Spinal cord (tissue), 10 donors: ENCODE results near the gene NUAK1. TPM values are rescaled to one million over a fixed set of nuclear protein-coding genes. Genes with fewer than 3 reads are reported as not detected.

Source experiments
- DNase-seq, 6 donors: peaks; one replicate each; pipeline versions ENCODE4 v3.0.0 to v3.0.0-alpha.2; 2013 to 2015; ENCODE audit warnings: low spot score in 6 of 6, low read depth in 4 of 6
- H3K27ac ChIP-seq: one replicate; pipeline ENCODE4 v1.5.1; 2013; ENCODE audit warnings: low read depth, low read length, control low read depth
- H3K27me3 ChIP-seq: one replicate; pipeline ENCODE4 v1.6.1; 2013; ENCODE audit warnings: low read length; ENCODE audit not compliant: control insufficient read depth, insufficient read depth
- H3K36me3 ChIP-seq: one replicate; pipeline ENCODE4 v1.6.1; 2013; ENCODE audit warnings: low read length; ENCODE audit not compliant: control insufficient read depth, insufficient read depth
- H3K4me1 ChIP-seq: one replicate; pipeline ENCODE4 v1.6.1; 2013; ENCODE audit warnings: low read length; ENCODE audit not compliant: control insufficient read depth, insufficient read depth
- H3K4me3 ChIP-seq: one replicate; pipeline ENCODE4 v1.5.1; 2013; ENCODE audit warnings: low read depth, low read length, control low read depth
- H3K9me3 ChIP-seq: one replicate; pipeline ENCODE4 v1.6.1; 2013; ENCODE audit warnings: low read length; ENCODE audit not compliant: control insufficient read depth, insufficient read depth
- WGBS: methylation state at CpG from one replicate; pipeline ENCODE4 v1.1.5; 2013; ENCODE audit warnings: missing lambda C conversion rate; ENCODE audit not compliant: insufficient coverage; 5-methylcytosine and 5-hydroxymethylcytosine counted together
- polyA plus RNA-seq, 2 donors: library from polyadenylated mRNA; unstranded; fragments of 120-200 nt; gene quantifications; one replicate each; pipeline ENCODE4 v1.2.1, GENCODE V29; 2013; ENCODE audit not compliant: insufficient read length in 2 of 2
- total RNA-seq, 2 donors: library from RNA; depleted of rRNA in 1 of 2; stranded (reverse); fragments of 120-200 nt in 1 of 2; fragments of >200 nt in 1 of 2; gene quantifications; one replicate each; pipeline versions ENCODE4 v1.2.3 to v1.2.4, GENCODE V29; 2013 to 2014
- donor health status: healthy.

Gene NUAK1
- total and polyA plus RNA-seq, 4 donors = 20.1 to 57.9 (median 31.9) TPM

GRCh38 chr12:106070147-106070546 is 68.6 kb downstream of the NUAK1 start:
- Histone ChIP-seq H3K27ac (no peak overlapping the region), H3K36me3 (peaks cover 28% of the 10 kb centered on the region), H3K4me3 (no peak overlapping the region), H3K4me1 (no peaks in the 10 kb centered on the region), H3K9me3 (no peaks in the 10 kb centered on the region), H3K27me3 (no peaks in the 10 kb centered on the region)
- WGBS = no CpG with 5 or more reads among the region's 1 CpG
- no peak for DNase-seq

- 93% methylated on average over 3 of the region's 3 CpGs for WGBS
- Histone ChIP-seq H3K36me3 (peaks cover 28% of the 10 kb centered on the region), H3K9me3 (no peaks in the 10 kb centered on the region), H3K4me1 (no peaks in the 10 kb centered on the region), H3K4me3 (no peak overlapping the region), H3K27me3 (no peaks in the 10 kb centered on the region), H3K27ac (no peak overlapping the region)
- DNase-seq = no peak
Observed at GRCh38 chr12:106068296-106068695, 70.5 kb downstream of the NUAK1 start.

GRCh38 chr12:106067606-106068205 is 71.0 kb downstream of the NUAK1 start:
- Histone ChIP-seq H3K27me3 (no peaks in the 10 kb centered on the region), H3K4me1 (no peaks in the 10 kb centered on the region), H3K36me3 (peaks cover 28% of the 10 kb centered on the region), H3K4me3 (no peak overlapping the region), H3K27ac (no peak overlapping the region), H3K9me3 (no peaks in the 10 kb centered on the region)
- no peak for DNase-seq
- WGBS = 95% methylated on average over 8 of the region's 15 CpGs

- WGBS = 95% methylated on average over 22 of the region's 25 CpGs
- no peak for DNase-seq
- H3K9me3 ChIP-seq = no peaks in the 10 kb centered on the region
- no peaks in the 10 kb centered on the region for H3K4me1 ChIP-seq
- no peak overlapping the region for H3K27ac ChIP-seq
- H3K27me3 ChIP-seq = no peaks in the 10 kb centered on the region
- peaks cover 28% of the 10 kb centered on the region for H3K36me3 ChIP-seq
- H3K4me3 ChIP-seq = no peak overlapping the region
Observed at GRCh38 chr12:106066726-106067325, 71.9 kb downstream of the NUAK1 start.

GRCh38 chr12:106066051-106066705 is 72.6 kb downstream of the NUAK1 start:
- H3K27me3 ChIP-seq = no peaks in the 10 kb centered on the region
- no peak overlapping the region for H3K27ac ChIP-seq
- no peaks in the 10 kb centered on the region for H3K4me1 ChIP-seq
- WGBS = 58% methylated on average over 6 of the region's 6 CpGs
- H3K9me3 ChIP-seq = no peaks in the 10 kb centered on the region
- H3K36me3 ChIP-seq = peaks cover 28% of the 10 kb centered on the region
- H3K4me3 ChIP-seq = no peak overlapping the region
- DNase-seq = no peak

- no peak overlapping the region for H3K4me3 ChIP-seq
- no peak overlapping the region for H3K27ac ChIP-seq
- no peaks in the 10 kb centered on the region for H3K4me1 ChIP-seq
- no peaks in the 10 kb centered on the region for H3K27me3 ChIP-seq
- H3K9me3 ChIP-seq = no peaks in the 10 kb centered on the region
- DNase-seq = no peak
- 100% methylated on average over 1 of the region's 1 CpG for WGBS
- H3K36me3 ChIP-seq = peaks cover 24% of the 10 kb centered on the region
Observed at GRCh38 chr12:106065506-106065905, 73.2 kb downstream of the NUAK1 start.

GRCh38 chr12:106064721-106065021 is 74.1 kb downstream of the NUAK1 start:
- WGBS = no CpG with 5 or more reads among the region's 2 CpGs
- peaks cover 18% of the 10 kb centered on the region for H3K36me3 ChIP-seq
- H3K4me3 ChIP-seq = no peak overlapping the region
- no peaks in the 10 kb centered on the region for H3K4me1 ChIP-seq
- no peaks in the 10 kb centered on the region for H3K9me3 ChIP-seq
- DNase-seq = no peak
- no peaks in the 10 kb centered on the region for H3K27me3 ChIP-seq
- no peak overlapping the region for H3K27ac ChIP-seq

- WGBS = 80% methylated on average over 3 of the region's 7 CpGs
- Histone ChIP-seq H3K36me3 (peaks cover 18% of the 10 kb centered on the region), H3K27ac (no peak overlapping the region)
Observed at GRCh38 chr12:106063826-106064720, 74.7 kb downstream of the NUAK1 start.

GRCh38 chr12:106062693-106063092 is 76.1 kb downstream of the NUAK1 start:
- 97% methylated on average over 4 of the region's 5 CpGs for WGBS
- Histone ChIP-seq H3K4me3 (no peak overlapping the region), H3K36me3 (peaks cover 16% of the 10 kb centered on the region), H3K9me3 (no peaks in the 10 kb centered on the region), H3K27ac (no peak overlapping the region), H3K4me1 (no peaks in the 10 kb centered on the region), H3K27me3 (no peaks in the 10 kb centered on the region)
- DNase-seq = no peak

More at GRCh38 chr12:106063826-106064720, 74.7 kb downstream of the NUAK1 start:
- Histone ChIP-seq H3K4me3 (no peak overlapping the region), H3K4me1 (no peaks in the 10 kb centered on the region), H3K27me3 (no peaks in the 10 kb centered on the region), H3K9me3 (no peaks in the 10 kb centered on the region)
- DNase-seq = no peak
